GM21515 (cell line): ENCODE results near the gene KCNH2.
"Not testable (repeated sequence)": the region's sequence is repeated elsewhere in the genome, so short reads cannot be mapped to it uniquely, and the experiment has no call there.

Experiments used
- ATAC-seq: cut with Tn5 transposase; IDR thresholded peaks from one replicate; pipeline ENCODE4 v1.9.1; 2021; ENCODE audit not compliant: unreplicated experiment

Gene KCNH2

DNA sequence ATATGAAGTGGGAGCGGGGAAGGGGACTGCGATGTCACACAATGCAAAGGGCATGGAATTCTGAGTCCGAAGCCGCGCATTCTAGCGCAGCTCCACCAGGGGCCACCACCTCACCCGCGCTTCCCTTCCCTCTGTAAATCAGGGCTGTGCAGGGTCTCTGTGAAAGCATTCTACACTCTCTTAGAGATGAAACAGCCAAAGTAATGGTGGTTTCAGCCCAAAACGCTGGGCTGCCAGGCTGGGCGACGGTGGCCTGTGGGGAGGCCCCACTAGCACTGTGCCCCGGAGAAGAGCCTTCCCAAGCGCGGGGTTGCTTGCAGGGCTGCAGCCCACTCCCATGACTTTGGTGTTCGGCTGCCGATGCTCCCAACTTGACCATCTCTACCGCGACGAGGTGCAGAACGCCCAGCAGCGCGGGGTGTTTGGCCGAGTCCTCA is 34.8 kb upstream of the KCNH2 start:
- ATAC-seq = no peak

DNA sequence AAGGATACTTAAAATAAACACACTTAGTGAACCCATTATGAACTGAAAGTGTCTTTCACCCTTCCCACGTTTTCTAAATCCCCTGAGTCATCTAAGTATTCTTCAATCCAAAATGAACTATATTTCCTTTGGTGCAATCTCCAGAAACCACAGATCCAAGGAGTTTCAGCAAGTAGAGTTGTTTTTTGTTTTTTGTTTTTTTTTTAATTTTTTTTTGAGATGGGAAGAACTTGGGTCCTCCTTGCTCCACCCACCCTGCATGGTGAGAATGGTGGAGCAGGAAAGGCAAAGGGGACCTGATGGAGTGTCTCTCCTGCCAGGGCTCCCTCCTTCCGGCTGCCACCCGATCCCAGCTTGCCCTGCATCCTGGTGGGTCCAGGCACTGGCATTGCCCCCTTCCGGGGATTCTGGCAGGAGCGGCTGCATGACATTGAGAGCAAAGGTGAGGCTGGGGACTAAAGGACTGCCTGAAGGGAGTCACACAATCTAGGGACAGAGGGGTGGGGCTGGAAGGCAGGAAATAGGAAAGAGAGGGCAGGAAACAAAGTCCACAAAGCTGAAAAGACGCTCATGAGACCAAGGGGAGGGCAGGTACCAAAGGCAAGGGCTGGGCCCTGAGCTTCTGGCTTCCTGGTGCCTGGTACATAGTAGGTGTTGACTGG is 34.0 kb upstream of the KCNH2 start:
- ATAC-seq = no peak

DNA sequence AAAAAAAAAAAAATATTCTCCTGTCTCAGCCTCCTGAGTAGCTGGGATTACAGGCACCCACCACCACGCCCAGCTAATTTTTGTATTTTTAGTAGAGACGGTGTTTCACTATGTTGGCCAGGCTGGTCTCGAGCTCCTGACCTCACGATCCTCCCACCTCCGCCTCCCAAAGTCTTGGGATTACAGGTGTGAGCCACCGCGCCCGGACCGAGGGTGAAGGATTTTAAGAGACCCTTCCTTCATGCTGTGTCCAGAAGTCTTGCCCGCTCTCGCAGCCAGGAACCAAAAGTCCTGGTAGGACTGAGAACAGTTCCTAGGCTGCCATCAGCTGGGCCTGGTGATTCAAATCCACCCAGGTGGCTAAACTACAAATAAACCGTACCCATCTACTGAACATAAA is 33.5 kb upstream of the KCNH2 start:
- ATAC-seq = not testable (repeated sequence)

DNA sequence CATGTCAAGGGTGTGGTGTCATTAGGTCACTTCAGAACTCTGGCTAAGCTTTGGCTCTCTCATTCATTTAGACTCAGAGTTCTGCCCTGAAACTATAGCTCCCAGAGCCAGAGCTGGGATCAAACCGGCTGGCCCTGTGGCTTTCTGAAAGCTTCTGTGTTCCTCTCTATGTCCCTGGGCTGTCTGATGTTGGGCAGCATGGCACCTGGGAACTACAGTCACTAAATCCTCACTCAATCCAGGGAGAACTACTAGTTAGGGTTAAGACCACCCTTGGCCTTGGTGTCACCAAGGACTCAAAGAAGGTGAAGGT is 32.9 kb upstream of the KCNH2 start:
- ATAC-seq = no peak

DNA sequence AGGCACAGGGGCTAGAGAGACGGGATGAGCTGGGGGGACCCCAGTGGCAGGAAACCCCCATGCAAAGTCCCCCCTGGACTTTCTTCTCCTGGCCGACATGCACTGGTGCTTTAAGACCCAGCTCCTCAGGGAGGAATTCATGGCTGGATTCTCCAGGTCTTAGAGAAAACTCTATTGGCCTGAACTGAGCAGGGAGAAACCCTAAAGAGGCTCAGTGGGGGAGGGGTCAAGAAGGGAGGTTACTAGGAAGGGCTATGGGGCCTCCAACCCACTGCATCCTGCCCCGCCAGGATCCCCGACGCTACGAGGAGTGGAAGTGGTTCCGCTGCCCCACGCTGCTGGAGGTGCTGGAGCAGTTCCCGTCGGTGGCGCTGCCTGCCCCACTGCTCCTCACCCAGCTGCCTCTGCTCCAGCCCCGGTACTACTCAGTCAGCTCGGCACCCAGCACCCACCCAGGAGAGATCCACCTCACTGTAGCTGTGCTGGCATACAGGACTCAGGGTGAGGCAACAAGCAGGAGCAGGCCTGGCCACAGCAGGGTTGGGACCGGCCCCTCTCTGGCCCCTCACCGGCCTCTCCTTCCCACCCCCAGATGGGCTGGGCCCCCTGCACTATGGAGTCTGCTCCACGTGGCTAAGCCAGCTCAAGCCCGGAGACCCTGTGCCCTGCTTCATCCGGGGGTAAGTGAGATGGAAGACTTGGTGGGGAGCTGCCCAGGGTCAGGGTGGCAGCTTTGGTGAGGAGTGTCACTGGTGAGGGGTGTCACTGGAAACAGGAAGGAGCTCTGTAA is 32.4 kb upstream of the KCNH2 start:
- no peak for ATAC-seq

DNA sequence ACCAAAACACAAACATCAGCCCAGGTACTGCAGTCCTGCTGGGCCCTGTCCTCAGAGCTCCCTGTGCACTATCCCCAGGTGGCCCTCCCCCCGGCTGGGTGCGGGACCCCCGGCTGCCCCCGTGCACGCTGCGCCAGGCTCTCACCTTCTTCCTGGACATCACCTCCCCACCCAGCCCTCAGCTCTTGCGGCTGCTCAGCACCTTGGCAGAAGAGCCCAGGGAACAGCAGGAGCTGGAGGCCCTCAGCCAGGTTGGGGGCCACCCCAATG is 31.9 kb upstream of the KCNH2 start:
- ATAC-seq = no peak

DNA sequence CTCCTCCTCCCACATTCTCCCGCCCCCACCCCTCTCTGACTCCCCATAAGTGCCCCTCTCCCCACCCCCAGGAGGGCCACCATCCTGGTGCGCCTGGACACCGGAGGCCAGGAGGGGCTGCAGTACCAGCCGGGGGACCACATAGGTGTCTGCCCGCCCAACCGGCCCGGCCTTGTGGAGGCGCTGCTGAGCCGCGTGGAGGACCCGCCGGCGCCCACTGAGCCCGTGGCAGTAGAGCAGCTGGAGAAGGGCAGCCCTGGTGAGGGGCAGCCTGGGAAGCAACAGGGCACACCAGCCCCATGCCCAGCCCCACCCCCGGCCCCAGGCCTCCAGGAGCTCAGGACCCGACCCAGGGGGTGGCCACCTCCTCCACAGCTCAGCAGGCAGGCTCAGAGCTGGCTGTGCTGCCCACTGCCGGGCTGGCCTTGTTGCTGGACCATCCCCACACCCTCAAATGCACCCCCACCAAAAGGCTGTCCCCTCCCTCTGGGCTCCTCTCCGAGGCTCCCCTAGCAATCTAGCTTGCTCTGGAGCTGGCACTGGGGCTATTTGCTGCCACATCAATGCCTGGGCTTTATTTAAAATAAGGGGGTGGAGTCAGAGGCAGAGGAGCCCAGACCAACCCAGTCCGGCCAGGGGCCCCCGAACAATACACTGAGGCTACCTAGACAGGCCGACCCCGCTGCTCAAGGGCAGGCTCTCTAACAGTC is 31.4 kb upstream of the KCNH2 start:
- ATAC-seq = no peak

DNA sequence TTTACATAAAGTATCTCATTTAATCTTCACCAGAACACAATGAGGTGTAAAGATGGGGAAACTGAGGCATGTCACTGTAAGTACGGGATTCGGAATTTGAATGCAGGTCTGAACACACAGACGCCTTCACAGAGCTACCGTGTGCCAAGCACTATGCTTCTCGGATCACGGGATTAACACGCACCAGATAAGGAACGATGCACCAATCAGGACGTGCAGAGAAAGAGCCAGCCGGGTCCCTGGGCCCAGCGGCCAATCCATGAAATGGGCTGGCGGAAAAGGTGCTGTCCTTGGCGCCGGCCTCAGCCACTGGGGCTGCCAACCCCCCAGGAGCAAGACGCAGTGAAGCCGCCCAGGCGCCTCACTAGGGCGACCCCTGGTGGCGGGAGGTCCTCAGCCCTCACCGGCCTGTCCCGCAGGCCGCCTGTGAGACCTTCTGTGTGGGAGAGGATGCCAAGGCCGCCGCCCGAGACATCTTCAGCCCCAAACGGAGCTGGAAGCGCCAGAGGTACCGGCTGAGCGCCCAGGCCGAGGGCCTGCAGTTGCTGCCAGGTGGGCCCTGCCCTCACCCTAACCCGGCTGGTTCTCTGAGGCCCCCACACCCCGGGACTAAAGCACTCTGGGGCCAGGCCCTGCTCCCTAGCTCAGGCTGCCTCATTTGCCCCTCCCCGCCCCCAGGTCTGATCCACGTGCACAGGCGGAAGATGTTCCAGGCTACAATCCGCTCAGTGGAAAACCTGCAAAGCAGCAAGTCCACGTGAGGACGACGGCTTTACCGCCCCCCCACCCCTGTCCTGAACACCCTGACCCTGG is 30.6 kb upstream of the KCNH2 start:
- no peak for ATAC-seq

DNA sequence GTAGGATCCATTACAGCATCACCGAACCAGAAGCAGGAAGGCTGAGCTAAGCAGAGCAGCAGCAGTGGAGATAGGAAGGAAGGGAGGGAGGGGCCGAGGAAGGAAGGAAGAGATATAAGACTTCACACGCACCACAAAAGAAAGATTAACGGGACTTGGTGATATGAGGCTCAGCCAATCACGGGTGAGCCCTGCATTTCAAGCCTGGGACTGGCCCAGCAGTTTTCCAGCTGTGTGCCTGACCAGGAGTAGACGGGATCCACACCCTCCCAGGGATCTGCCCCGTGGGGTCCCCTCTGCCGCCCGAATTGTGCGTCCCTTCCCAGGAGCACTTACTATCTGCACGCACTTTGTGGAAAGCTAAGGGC is 30.0 kb upstream of the KCNH2 start:
- no peak for ATAC-seq

DNA sequence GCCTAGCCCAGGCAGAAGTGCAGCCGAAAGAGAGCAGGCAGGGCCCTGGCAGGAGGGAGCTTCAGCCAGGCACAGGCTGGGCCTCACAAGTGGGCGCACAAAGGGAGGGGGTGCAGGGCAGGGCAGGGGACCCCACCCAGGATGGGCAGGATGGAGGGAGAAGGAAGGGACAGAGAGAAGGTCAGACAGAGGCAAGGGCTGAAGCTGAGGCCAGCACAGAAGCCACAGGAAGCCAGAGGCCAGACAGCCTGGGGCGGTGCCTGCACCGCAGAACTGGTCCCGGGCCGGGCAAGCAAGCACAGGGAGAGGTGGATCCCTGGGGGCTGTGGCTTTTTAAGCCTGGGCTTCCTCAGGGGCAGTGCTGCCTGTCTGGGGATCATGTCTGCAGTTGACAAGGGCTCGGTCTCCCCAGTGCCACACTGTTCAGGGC is 29.4 kb upstream of the KCNH2 start:
- ATAC-seq = no peak

DNA sequence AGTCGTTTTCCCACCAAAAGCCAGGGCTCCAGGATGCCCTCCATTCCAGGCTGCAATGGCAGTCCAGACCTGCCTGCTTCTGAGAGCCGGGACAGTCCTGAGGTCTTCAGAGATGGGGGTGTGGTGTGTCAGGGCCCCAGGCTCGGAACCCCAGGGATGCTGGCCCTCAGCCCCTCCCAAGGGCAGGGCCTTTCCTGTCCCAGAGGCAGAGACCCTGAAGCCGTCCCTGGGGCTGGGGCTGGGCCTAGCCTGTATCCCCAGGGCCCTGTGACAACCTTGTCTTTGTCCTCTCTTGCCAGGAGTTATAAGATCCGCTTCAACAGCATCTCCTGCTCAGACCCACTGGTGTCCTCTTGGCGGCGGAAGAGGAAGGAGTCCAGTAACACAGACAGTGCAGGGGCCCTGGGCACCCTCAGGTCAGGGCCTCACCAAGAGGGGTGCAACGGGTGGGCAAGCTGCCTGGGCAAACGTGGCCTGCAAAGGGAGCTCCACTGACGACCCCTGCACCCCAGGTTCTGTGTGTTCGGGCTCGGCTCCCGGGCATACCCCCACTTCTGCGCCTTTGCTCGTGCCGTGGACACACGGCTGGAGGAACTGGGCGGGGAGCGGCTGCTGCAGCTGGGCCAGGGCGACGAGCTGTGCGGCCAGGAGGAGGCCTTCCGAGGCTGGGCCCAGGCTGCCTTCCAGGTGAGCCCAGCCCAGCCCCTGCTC is 28.6 kb upstream of the KCNH2 start:
- no peak for ATAC-seq

DNA sequence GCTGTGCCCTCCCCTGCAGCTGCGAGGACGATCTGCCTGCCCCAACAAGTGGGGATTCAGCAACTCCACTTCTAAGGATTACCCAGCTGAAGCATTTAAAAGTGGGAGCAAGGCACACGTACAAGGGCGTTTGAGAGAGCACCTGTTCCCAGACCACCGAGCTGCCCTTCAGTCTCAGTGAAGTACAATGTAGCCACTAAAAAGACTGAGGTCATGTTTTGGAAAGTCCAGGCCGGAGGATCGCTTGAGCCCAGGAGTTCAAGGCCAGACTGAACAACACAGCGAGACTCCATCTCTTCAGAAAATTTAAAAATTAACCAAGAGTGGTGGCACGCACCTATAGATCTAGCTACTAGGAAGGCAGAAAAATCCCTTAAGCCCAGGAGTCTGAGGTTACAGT is 27.4 kb upstream of the KCNH2 start:
- ATAC-seq = no peak

DNA sequence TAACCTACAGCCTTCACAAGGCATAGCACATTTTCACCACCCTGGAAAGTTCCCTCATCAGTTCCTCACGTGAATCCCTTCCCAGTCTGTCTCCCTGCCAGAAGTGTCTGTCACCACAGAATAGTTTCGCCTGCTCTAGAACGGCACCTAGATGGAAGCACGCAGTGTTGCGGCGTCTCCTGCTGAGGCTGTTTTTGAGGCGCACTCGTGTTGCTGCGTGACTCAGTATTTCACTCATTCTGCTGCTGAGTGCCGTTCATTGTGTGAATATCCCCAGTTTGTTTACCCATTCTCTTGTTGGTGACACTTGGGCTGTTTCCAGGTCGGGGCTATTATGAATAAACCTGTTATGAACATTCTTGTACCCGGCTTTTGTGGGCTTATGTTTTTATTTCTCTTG is 25.5 kb upstream of the KCNH2 start:
- no peak for ATAC-seq

DNA sequence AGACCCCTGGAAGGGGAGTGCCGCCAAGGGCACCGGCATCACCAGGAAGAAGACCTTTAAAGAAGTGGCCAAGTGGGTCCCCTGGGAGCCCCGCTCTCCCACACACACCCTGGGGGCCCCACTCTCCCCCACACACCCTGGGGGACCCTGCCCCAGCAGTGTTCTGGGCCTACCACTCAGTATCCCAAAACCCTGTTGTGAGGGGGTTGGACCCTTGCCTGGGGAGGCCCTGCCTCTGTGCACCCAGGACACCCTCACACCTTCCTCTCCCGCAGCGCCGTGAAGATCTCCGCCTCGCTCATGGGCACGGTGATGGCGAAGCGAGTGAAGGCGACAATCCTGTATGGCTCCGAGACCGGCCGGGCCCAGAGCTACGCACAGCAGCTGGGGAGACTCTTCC is 23.4 kb upstream of the KCNH2 start:
- no peak for ATAC-seq

DNA sequence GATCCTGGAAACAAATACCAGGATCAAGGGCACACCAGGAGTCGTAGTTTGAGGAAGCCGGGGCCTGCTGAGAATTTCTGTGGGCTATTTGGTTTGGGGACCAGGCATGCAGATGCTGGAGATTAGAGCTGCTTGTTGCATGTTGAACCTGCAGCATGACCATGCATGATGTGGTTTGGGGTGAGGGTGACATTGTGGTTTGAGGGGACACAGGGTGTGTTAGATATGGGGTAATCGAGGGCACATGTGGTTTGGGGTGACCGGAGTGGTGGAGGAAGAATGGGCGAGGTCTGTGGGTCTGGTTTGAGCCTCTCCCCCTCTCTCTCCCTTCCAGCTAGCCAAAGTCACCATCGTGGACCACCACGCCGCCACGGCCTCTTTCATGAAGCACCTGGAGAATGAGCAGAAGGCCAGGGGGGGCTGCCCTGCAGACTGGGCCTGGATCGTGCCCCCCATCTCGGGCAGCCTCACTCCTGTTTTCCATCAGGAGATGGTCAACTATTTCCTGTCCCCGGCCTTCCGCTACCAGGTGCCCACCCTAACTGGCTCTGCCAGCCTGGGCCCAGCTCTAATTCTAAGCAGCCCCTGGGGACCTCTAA is 22.9 kb upstream of the KCNH2 start:
- ATAC-seq = no peak

DNA sequence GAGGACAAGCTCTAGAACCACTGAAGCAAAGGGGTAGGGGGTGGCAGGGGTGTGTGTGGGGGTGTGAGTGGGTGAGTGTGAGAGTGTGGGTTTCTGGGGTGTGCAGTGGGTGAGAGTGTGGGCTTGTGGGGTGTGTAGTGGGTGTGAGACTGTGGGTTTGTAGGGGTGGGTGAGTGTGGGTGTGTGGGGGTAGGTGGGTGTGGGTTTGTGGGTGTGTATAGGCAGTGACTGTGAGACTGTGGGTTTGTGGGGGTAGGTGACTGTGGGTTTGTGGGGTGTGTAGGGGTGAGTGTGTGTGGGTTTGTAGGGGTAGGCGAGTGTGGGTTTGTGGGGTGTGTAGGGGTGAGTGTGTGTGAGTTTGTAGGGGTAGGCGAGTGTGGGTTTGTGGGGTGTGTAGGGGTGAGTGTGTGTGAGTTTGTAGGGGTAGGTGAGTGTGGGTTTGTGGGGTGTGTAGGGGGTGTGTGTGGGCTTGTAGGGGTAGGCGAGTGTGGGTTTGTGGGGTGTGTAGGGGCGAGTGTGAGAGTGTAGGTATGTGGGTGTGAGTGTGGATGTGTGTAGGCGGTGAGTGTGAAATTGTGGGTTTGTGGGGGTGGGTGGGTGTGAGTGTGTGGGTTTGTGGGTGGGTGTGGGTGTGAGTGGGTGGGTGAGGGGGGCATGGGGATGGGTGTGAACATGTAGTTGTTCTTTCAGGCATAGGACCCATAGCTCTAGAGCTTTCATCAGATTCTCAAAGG is 21.5 kb upstream of the KCNH2 start:
- ATAC-seq = no peak

DNA sequence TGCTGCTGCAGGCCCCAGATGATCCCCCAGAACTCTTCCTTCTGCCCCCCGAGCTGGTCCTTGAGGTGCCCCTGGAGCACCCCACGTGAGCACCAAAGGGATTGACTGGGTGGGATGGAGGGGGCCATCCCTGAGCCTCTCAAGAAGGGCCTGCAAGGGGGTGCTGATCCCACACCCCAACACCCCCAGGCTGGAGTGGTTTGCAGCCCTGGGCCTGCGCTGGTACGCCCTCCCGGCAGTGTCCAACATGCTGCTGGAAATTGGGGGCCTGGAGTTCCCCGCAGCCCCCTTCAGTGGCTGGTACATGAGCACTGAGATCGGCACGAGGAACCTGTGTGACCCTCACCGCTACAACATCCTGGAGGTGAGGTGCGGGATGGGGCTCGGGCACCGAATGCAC is 20.9 kb upstream of the KCNH2 start:
- no peak for ATAC-seq

DNA sequence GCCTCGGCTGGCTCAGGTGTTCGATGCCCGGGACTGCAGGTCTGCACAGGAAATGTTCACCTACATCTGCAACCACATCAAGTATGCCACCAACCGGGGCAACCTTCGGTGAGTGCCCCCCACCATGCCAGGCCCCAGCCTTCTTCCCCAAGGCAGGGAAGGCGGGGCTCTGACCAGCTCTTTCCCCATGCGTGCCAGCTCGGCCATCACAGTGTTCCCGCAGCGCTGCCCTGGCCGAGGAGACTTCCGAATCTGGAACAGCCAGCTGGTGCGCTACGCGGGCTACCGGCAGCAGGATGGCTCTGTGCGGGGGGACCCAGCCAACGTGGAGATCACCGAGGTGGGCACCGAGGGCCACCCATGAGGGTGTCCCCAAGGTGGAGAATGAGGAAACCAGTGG is 20.2 kb upstream of the KCNH2 start:
- no peak for ATAC-seq

DNA sequence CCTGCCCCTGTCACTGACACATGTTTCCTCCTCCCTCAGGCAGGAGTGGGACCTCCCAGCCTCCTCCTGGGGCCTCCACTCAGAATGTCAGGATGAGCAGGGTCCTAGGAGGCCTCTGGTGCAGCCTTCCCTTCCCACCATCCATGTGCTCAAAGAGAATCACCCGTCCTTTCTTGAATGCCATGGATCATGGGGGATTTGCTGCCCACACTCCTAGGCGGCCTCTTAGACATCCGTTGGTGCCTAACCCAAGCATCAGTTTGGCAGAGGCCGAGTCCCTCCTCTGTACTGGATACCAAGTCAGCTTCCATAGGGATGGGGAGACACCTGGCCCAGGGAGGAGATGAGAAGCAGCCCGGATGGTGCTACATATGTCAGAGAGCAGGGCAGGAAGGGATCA is 19.7 kb upstream of the KCNH2 start:
- no peak for ATAC-seq

DNA sequence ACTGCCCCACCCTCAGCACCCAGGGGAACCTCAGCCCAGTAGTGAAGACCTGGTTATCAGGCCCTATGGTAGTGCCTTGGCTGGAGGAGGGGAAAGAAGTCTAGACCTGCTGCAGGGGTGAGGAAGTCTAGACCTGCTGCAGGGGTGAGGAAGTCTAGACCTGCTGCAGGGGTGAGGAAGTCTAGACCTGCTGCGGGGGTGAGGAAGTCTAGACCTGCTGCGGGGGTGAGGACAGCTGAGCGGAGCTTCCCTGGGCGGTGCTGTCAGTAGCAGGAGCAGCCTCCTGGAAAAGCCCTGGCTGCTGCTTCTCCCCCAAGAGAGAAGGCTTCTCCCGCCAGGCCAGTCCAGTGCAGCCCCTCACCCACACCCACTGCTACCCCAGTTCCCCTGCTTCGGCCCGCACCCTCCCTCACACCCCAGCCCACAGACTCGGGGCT is 19.0 kb upstream of the KCNH2 start:
- no peak for ATAC-seq
